Testis (tissue), 3 donors: ENCODE data around the gene STX12. TPM values are rescaled to one million over a fixed set of nuclear protein-coding genes. Genes with fewer than 3 reads are reported as not detected.

Experiments used
- DNase-seq: peaks from one replicate; pipeline ENCODE4 v3.0.0-alpha.2; 2019
- H3K27ac ChIP-seq, 2 donors: fragments of 200-600 bp; sonication (generic); one replicate each; pipeline ENCODE4 v1.5.1; 2019
- H3K27me3 ChIP-seq: fragments of 200-600 bp; sonication (generic); one replicate; pipeline ENCODE4 v1.5.1; 2019
- H3K36me3 ChIP-seq: fragments of 200-600 bp; sonication (generic); one replicate; pipeline ENCODE4 v1.5.1; 2017; ENCODE audit warnings: low read depth; ENCODE audit errors: missing control alignments
- H3K4me1 ChIP-seq: fragments of 200-600 bp; sonication (generic); one replicate; pipeline ENCODE4 v1.5.1; 2019
- H3K4me3 ChIP-seq, 2 donors: fragments of 200-600 bp; sonication (generic); one replicate each; pipeline ENCODE4 v1.5.1; 2017 to 2019
- H3K9me3 ChIP-seq: fragments of 200-600 bp; sonication (generic); one replicate; pipeline ENCODE4 v1.5.1; 2017
- POLR2A ChIP-seq: fragments of 450-650 bp; IDR thresholded peaks from one replicate; pipeline ENCODE4 v1.6.1; 2017; ENCODE audit warnings: antibody characterized with exemption, mild to moderate bottlenecking, moderate library complexity
- WGBS, 2 donors: methylation state at CpG; one replicate each; pipeline ENCODE4 v1.1.5; 2018; 5-methylcytosine and 5-hydroxymethylcytosine counted together
- intact Hi-C: fragments of 100-400 bp; cut with DNase I; formaldehyde crosslinking; loops from one replicate; pipeline ENCODE4 v1.15.1; 2023; ENCODE audit warnings: low total_unique reads
- polyA plus RNA-seq: library from polyadenylated mRNA; stranded (reverse); fragments of 350-450 nt; fragmentation: Illumina TruSeq; extraction: RNeasy Lipid Tissue Mini Kit (QIAGEN cat#74804); gene quantifications from one replicate; pipeline ENCODE4 v1.2.3, GENCODE V29; 2014; ENCODE audit warnings: low read depth, low replicate concordance; ENCODE audit not compliant: insufficient read depth
- total RNA-seq, 2 donors: library from RNA; depleted of rRNA; stranded (reverse); fragments of >200 nt; gene quantifications; one replicate each; pipeline ENCODE4 v1.2.3, GENCODE V29; 2016
- TF ChIP-seq, protein P1 (sequence below), 3 experiments: fragments of 450-650 bp in 2 of 3; fragments of 200-600 bp in 1 of 3; sonication (generic) in 1 of 3; IDR thresholded peaks; one replicate each; pipeline ENCODE4 v1.5.1; 2016 to 2019; ENCODE audit warnings: antibody characterized with exemption in 3 of 3, mild to moderate bottlenecking in 2 of 3, moderate library complexity in 1 of 3

The STX12 gene
- total and polyA plus RNA-seq, 3 donors from 2014 or later: 32.0 to 46.7 (median 39.1) TPM

DNA sequence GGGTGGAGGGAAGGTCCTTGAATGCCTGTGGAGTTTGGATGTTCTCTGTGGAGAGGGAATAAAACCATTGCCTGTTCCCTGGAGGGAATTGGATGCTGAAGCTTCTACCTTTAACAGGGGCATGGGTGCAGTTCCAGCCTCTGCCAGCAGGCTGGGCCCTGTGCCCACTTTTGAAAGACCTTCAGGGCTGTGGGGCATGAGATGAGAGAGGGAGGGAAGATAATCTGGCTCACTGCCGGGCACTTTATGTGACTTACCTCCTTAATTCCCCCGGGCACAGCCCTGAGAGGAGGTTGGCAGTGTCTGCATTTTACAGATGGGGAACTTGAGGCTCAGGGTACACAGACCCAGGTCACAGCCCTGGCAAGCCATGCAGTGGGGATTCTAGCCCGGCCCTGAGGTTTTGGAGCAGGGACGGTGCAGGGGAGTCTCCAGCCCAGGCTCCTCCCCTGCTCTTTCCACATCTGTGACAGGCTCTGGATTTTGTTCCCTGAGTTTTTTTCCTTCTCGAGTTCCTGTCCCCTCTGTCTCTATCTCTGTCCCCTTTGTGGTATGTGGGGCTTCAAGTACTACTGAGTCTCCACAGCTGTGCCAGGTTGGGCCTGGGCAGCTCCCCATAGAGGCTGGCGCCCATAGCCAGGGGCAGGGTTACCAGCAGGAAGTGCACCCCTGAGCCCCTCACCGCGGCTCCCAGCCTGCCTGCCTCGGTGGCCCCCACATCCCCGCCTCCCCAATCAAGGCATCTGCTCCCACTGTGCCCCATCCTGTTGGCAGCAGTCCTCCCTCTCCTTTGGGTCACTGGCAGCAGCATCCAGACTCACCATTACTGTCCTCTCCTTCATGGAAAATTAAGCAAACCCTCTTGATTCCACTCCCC lies 85.3 kb downstream of the STX12 start:
- no peak for TF ChIP-seq POLR2A
- TF ChIP-seq, protein P1, sequence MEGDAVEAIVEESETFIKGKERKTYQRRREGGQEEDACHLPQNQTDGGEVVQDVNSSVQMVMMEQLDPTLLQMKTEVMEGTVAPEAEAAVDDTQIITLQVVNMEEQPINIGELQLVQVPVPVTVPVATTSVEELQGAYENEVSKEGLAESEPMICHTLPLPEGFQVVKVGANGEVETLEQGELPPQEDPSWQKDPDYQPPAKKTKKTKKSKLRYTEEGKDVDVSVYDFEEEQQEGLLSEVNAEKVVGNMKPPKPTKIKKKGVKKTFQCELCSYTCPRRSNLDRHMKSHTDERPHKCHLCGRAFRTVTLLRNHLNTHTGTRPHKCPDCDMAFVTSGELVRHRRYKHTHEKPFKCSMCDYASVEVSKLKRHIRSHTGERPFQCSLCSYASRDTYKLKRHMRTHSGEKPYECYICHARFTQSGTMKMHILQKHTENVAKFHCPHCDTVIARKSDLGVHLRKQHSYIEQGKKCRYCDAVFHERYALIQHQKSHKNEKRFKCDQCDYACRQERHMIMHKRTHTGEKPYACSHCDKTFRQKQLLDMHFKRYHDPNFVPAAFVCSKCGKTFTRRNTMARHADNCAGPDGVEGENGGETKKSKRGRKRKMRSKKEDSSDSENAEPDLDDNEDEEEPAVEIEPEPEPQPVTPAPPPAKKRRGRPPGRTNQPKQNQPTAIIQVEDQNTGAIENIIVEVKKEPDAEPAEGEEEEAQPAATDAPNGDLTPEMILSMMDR (IDR thresholded peaks at IDR 0.05): peak; percentile 91 to 92 (median 91)
- peaks cover 8% of the 10 kb centered on the region for H3K4me1 ChIP-seq
- H3K9me3 ChIP-seq: no peaks in the 10 kb centered on the region
- no peak overlapping the region for H3K4me3 ChIP-seq
- peak; percentile 92 for DNase-seq
- intact Hi-C loops: no loop called here
- H3K27me3 ChIP-seq: no peaks in the 10 kb centered on the region
- H3K27ac ChIP-seq: peak overlapping the region in 1 of 2 donors; percentile 52
- no peaks in the 10 kb centered on the region for H3K36me3 ChIP-seq
- whole genome bisulfite sequencing, 2 donors: 45% methylated on average over 10 of the region's 10 CpGs

DNA sequence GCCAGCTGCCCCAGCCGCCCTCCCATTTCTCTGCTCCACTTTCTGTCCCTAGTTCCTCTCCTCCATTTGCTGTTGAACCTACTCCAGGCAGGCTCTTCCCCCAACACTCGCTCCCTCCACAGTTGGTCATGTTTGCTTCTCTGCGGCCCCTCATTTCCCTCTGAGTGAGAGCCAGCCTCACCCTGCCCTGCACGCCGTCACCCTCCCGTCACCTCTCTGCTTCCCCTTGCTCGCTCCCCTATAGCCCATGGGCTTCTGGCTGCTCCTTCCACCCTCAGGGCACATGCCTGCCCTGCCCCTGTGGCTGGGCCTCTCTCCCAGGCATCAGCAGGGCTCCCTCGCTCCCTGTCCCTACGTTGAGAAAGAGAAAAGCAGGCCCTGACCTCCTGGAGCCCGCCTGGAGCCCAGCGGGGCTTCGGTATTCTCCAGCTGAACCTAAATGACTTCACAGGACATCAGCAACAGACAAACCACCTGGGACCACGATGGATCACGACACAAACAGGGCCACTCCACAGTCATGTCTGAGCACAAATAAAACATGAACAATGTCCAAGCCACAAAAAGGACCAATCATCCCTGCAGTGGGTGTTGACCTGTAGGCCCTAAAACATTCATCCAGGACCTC lies 86.0 kb downstream of the STX12 start:
- WGBS, 2 donors: 89 to 91% methylated on average over 14 of the region's 14 CpGs
- Histone ChIP-seq H3K4me3 (no peak overlapping the region), H3K27me3 (no peaks in the 10 kb centered on the region), H3K36me3 (no peaks in the 10 kb centered on the region), H3K27ac (peak overlapping the region in 1 of 2 donors; percentile 11), H3K9me3 (no peaks in the 10 kb centered on the region), H3K4me1 (peaks cover 8% of the 10 kb centered on the region)
- no peak for TF ChIP-seq POLR2A
- TF ChIP-seq, protein P1 (IDR thresholded peaks at IDR 0.05): no peak
- no peak for DNase-seq
- intact Hi-C loops: no loop called here

DNA sequence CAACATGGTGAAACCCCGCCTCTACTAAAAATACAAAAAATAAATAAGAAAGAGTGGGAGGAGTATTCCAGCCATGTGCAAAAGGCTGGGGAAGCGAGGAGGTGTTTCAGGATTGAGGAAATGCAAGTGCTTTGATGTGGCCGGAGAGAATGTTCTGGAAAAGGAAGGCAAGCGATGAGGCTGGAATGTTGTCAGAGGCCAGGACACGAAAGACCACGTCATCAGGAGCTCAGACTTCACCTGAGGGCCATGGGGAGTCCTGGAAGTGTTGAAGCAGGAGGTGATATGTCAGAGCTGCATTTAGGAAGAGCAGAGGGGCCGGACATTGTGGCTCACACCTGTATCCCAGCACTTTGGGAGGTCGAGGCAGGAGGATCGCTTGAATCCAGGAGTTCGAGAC lies 88.4 kb downstream of the STX12 start:
- intact Hi-C loops: no loop called here

DNA sequence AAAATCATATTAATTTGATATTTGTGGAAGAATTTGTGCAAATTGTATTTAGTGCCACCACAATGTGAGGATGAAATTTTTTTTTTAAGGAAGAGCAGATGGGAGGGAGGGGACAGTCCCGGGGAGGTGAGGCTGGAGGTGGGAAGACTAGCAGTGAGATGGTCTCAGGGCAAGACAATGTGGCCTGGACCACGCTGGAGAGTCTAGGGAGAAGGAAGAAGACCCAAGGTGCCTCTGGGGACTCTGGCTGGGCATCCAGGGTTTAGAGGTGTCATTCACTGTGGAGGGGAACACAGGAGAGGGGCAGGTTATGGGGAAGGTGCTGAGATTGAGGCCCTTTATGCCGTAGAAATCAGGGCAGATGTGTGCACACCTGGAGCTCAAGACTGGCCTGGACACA lies 89.0 kb downstream of the STX12 start:
- WGBS, 2 donors: 83 to 84% methylated on average over 3 of the region's 3 CpGs
- Histone ChIP-seq H3K4me3 (no peak overlapping the region), H3K27ac (peak overlapping the region in 1 of 2 donors; percentile 61), H3K9me3 (no peaks in the 10 kb centered on the region), H3K4me1 (peaks cover 8% of the 10 kb centered on the region), H3K27me3 (no peaks in the 10 kb centered on the region), H3K36me3 (no peaks in the 10 kb centered on the region)
- TF ChIP-seq POLR2A: no peak
- intact Hi-C loops: no loop called here
- no peak for DNase-seq

More for the DNA sequence above, 88.4 kb downstream of the STX12 start:
- H3K4me1 ChIP-seq: peaks cover 8% of the 10 kb centered on the region
- H3K9me3 ChIP-seq: no peaks in the 10 kb centered on the region
- no peak overlapping the region for H3K27ac ChIP-seq
- no peak for DNase-seq
- H3K36me3 ChIP-seq: no peaks in the 10 kb centered on the region
- H3K4me3 ChIP-seq: no peak overlapping the region
- no peaks in the 10 kb centered on the region for H3K27me3 ChIP-seq
- WGBS, 2 donors: 91 to 96% methylated on average over 10 of the region's 10 CpGs
- TF ChIP-seq POLR2A: no peak
- TF ChIP-seq, protein P1 (IDR thresholded peaks at IDR 0.05): no peak
